GM12878 (cell line): ENCODE measurements around the gene PPM1N. TPM values are rescaled to one million over a fixed set of nuclear protein-coding genes. Genes with fewer than 3 reads are reported as not detected.

ENCODE experiments used
- DPF2 ChIP-seq: fragments of 450-650 bp; IDR thresholded peaks from 2 replicates; pipeline ENCODE4 v1.6.1; 2017; ENCODE audit warnings: mild to moderate bottlenecking
- E2F8 ChIP-seq: fragments of 450-650 bp; IDR thresholded peaks from 2 replicates; pipeline ENCODE4 v1.6.1; 2018; ENCODE audit warnings: mild to moderate bottlenecking, low read depth, moderate library complexity; ENCODE audit not compliant: partially characterized antibody
- HCFC1 ChIP-seq: fragments of 150-350 bp; IDR thresholded peaks from 2 replicates; pipeline ENCODE4 v1.6.1; 2014; ENCODE audit warnings: low read length
- IKZF1 ChIP-seq: fragments of 450-650 bp; conservative IDR thresholded peaks from 2 replicates; pipeline ENCODE4 v1.6.1; 2017; ENCODE audit warnings: antibody characterized with exemption, mild to moderate bottlenecking
- KAT2A ChIP-seq: conservative IDR thresholded peaks from 2 replicates; pipeline ENCODE4 v1.6.1; 2011; ENCODE audit warnings: low read depth, low read length; ENCODE audit not compliant: control insufficient read depth
- LARP7 ChIP-seq: fragments of 450-650 bp; IDR thresholded peaks from 2 replicates; pipeline ENCODE4 v1.6.1; 2017; ENCODE audit warnings: mild to moderate bottlenecking
- MEF2B ChIP-seq: fragments of 450-650 bp; IDR thresholded peaks from 2 replicates; pipeline ENCODE4 v1.6.1; 2018; ENCODE audit warnings: mild to moderate bottlenecking, moderate library complexity; ENCODE audit not compliant: partially characterized antibody, poor library complexity, severe bottlenecking
- MXI1 ChIP-seq: fragments of 150-350 bp; IDR thresholded peaks from 2 replicates; pipeline ENCODE4 v1.6.1; 2011; ENCODE audit warnings: low read depth, mild to moderate bottlenecking, inconsistent platforms, low read length, improper control_type of control experiment
- NBN ChIP-seq: fragments of 450-650 bp; IDR thresholded peaks from 2 replicates; pipeline ENCODE4 v1.6.1; 2016
- NFYA ChIP-seq: IDR thresholded peaks from 2 replicates; pipeline ENCODE4 v1.6.1; 2011; ENCODE audit warnings: low read depth, mild to moderate bottlenecking, low read length, improper control_type of control experiment, borderline replicate concordance
- NR2C2 ChIP-seq: IDR thresholded peaks from 2 replicates; pipeline ENCODE4 v1.6.1; 2011; ENCODE audit warnings: borderline replicate concordance, low read depth; ENCODE audit not compliant: control insufficient read depth, insufficient read length
- NRF1 ChIP-seq: conservative IDR thresholded peaks from 2 replicates; pipeline ENCODE4 v1.6.1; 2011; ENCODE audit warnings: mild to moderate bottlenecking, low read depth, low read length, improper control_type of control experiment
- PAX5 ChIP-seq: IDR thresholded peaks from 2 replicates; pipeline ENCODE4 v1.6.1; 2011; ENCODE audit warnings: low read depth, low read length, borderline replicate concordance
- PBX3 ChIP-seq: IDR thresholded peaks from 2 replicates; pipeline ENCODE4 v1.6.1; 2011; ENCODE audit warnings: mild to moderate bottlenecking, low read depth, low read length, moderate library complexity; ENCODE audit not compliant: insufficient replicate concordance
- RAD21 ChIP-seq: IDR thresholded peaks from 2 replicates; pipeline ENCODE4 v1.6.1; 2011; ENCODE audit warnings: mild to moderate bottlenecking, low read depth, low read length, moderate library complexity; ENCODE audit not compliant: insufficient read depth
- RAD51 ChIP-seq: fragments of 450-650 bp; IDR thresholded peaks from 2 replicates; pipeline ENCODE4 v1.6.1; 2016; ENCODE audit warnings: moderate library complexity, mild to moderate bottlenecking, inconsistent platforms
- RFX5 ChIP-seq: IDR thresholded peaks from 2 replicates; pipeline ENCODE4 v1.6.1; 2011; ENCODE audit warnings: low read depth, low read length, improper control_type of control experiment
- ZNF217 ChIP-seq: fragments of 450-650 bp; IDR thresholded peaks from 2 replicates; pipeline ENCODE4 v1.6.1; 2017; ENCODE audit warnings: antibody characterized with exemption, mild to moderate bottlenecking
- ZNF24 ChIP-seq: fragments of 450-650 bp; IDR thresholded peaks from 2 replicates; pipeline ENCODE4 v1.6.1; 2017; ENCODE audit warnings: antibody characterized with exemption, mild to moderate bottlenecking
- ZNF274 ChIP-seq: IDR thresholded peaks from one replicate; pipeline ENCODE4 v1.8.0; 2011; ENCODE audit not compliant: insufficient read length, insufficient read depth
- ZNF622 ChIP-seq: fragments of 450-650 bp; IDR thresholded peaks from 2 replicates; pipeline ENCODE4 v1.6.1; 2017; ENCODE audit warnings: mild to moderate bottlenecking, inconsistent platforms
- ZZZ3 ChIP-seq: IDR thresholded peaks from 2 replicates; pipeline ENCODE4 v1.6.1; 2011; ENCODE audit warnings: low read depth; ENCODE audit not compliant: control insufficient read depth, insufficient read length
- polyA plus RNA-seq, 11 experiments: library from polyadenylated mRNA; depleted of rRNA in 4 of 11; unstranded in 6 of 11; stranded (reverse) in 5 of 11; fragments of >200 nt; fragmentation: Nextera tagmentation in 4 of 11; fragmentation: Illumina TruSeq in 1 of 11; extraction: Ambion mirVana in 4 of 11; extraction: Trizol in 1 of 11; gene quantifications; 1 replicate in 1 of 11; 2 replicates in 10 of 11; pipeline versions ENCODE4 v1.2.1 to v1.2.3, GENCODE V29; 2011 to 2016; ENCODE audit warnings: inconsistent platforms in 2 of 11, missing spikeins in 2 of 11, low read depth in 1 of 11
- total RNA-seq, 4 experiments: library from RNA; depleted of rRNA in 3 of 4; stranded (reverse); fragments of >200 nt in 3 of 4; fragmentation: Illumina TruSeq in 1 of 4; extraction: Trizol in 1 of 4; gene quantifications; 2 replicates each; pipeline versions ENCODE4 v1.2.1 to v1.2.3, GENCODE V29; 2013 to 2021
- TF ChIP-seq, protein P1 (sequence below): fragments of 450-650 bp; IDR thresholded peaks from 2 replicates; pipeline ENCODE4 v1.6.1; 2017; ENCODE audit warnings: antibody characterized with exemption, mild to moderate bottlenecking, moderate library complexity
- TF ChIP-seq, protein P2 (sequence below): IDR thresholded peaks from 2 replicates; pipeline ENCODE4 v1.6.1; 2012; ENCODE audit warnings: low read depth, low read length, improper control_type of control experiment

Gene PPM1N
- total and polyA plus RNA-seq, 10 of the 15 experiments (the other 5 are each of a cell fraction or from before 2014, with no cell fraction given) = 1.6 to 5.4 (median 3.7) TPM

- TF ChIP-seq, protein P1, sequence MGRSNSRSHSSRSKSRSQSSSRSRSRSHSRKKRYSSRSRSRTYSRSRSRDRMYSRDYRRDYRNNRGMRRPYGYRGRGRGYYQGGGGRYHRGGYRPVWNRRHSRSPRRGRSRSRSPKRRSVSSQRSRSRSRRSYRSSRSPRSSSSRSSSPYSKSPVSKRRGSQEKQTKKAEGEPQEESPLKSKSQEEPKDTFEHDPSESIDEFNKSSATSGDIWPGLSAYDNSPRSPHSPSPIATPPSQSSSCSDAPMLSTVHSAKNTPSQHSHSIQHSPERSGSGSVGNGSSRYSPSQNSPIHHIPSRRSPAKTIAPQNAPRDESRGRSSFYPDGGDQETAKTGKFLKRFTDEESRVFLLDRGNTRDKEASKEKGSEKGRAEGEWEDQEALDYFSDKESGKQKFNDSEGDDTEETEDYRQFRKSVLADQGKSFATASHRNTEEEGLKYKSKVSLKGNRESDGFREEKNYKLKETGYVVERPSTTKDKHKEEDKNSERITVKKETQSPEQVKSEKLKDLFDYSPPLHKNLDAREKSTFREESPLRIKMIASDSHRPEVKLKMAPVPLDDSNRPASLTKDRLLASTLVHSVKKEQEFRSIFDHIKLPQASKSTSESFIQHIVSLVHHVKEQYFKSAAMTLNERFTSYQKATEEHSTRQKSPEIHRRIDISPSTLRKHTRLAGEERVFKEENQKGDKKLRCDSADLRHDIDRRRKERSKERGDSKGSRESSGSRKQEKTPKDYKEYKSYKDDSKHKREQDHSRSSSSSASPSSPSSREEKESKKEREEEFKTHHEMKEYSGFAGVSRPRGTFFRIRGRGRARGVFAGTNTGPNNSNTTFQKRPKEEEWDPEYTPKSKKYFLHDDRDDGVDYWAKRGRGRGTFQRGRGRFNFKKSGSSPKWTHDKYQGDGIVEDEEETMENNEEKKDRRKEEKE = no peak
- TF ChIP-seq HCFC1 (no peak), KAT2A (no peak), IKZF1 (peak; percentile 82), E2F8 (no peak), ZNF274 (no peak), NR2C2 (no peak), NRF1 (no peak), RAD51 (no peak), MXI1 (peak; percentile 77), PAX5 (0 out of 2 replicates have a peak, but pooled peaks have one; percentile 56), ZNF622 (no peak), ZNF24 (no peak), RAD21 (peak; percentile 46; the same call in 1 of the 2 replicates), RFX5 (peak; percentile 25; the same call in 1 of the 2 replicates), NBN (peak; percentile 99), ZNF217 (peak; percentile 41; the same call in 1 of the 2 replicates), DPF2 (peak; percentile 85), LARP7 (no peak), NFYA (no peak), ZZZ3 (no peak), MEF2B (no peak), PBX3 (no peak)
- TF ChIP-seq, protein P2, sequence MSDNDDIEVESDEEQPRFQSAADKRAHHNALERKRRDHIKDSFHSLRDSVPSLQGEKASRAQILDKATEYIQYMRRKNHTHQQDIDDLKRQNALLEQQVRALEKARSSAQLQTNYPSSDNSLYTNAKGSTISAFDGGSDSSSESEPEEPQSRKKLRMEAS = peak; percentile 63
Measured at GRCh38 chr19:45506246-45506988, 8.2 kb downstream of the PPM1N start (continued).
